OCI-LY1 (cell line): ENCODE measurements around the gene LNP1.

Source experiments
- CTCF ChIP-seq: fragments of 200-600 bp; sonication (generic), shearing (Covaris generic); IDR thresholded peaks from 2 replicates; pipeline ENCODE4 v1.5.1; 2017; ENCODE audit warnings: mild to moderate bottlenecking, antibody characterized with exemption, low read length, moderate library complexity, mixed read lengths
- EZH2 ChIP-seq: fragments of 200-600 bp; sonication (generic), shearing (Covaris generic); IDR thresholded peaks from 2 replicates; pipeline ENCODE4 v1.8.0; 2017; ENCODE audit warnings: borderline replicate concordance, mixed run types, mild to moderate bottlenecking, antibody characterized with exemption, low read length, moderate library complexity, mixed read lengths

GRCh38 chr3:100419406-100419805 is 18.1 kb downstream of the LNP1 start:
- TF ChIP-seq CTCF (no peak), EZH2 (no peak)
